PC-9 (cell line): Measurements from ENCODE around the gene ZBTB18. TPM values are rescaled to one million over a fixed set of nuclear protein-coding genes. Genes with fewer than 3 reads are reported as not detected.

Experiments
- BruUV-seq: library from RNA; stranded (reverse); fragments of 400-500 nt; replicated peaks from 2 replicates; lab custom pipeline; 2021; lab: Mats Ljungman, UMichigan
- CTCF ChIA-PET: fragments of 300-600 bp; sonication (Branson Sonifier 250); formaldehyde crosslinking; loops from one replicate; lab custom pipeline; 2022; ENCODE audit warnings: antibody characterized with exemption; lab: Charles Lee
- POLR2A ChIA-PET: fragments of 300-600 bp; sonication (Branson Sonifier 250); formaldehyde crosslinking; loops from one replicate; lab custom pipeline; 2022; ENCODE audit warnings: antibody characterized with exemption; ENCODE audit not compliant: unreplicated experiment; lab: Charles Lee
- DNase-seq, 2 experiments: peaks; one replicate each; pipeline versions ENCODE4 v3.0.0 to v3.0.0-alpha.2; 2015 to 2022; ENCODE audit warnings: mixed read lengths in 1 of 2
- H2AFZ ChIP-seq: fragments of 200-600 bp; sonication (generic); 2 replicates; pipeline ENCODE4 v1.8.1; 2017; ENCODE audit warnings: antibody characterized with exemption
- H3F3A ChIP-seq: fragments of 200-600 bp; sonication (generic); 2 replicates; pipeline ENCODE4 v1.8.1; 2017; ENCODE audit warnings: antibody characterized with exemption, mild to moderate bottlenecking, low read depth; ENCODE audit not compliant: insufficient read depth
- H3K27ac ChIP-seq: fragments of 200-600 bp; sonication (generic); 2 replicates; pipeline ENCODE4 v1.6.1; 2016; ENCODE audit warnings: mixed run types
- H3K27me3 ChIP-seq: fragments of 200-600 bp; sonication (generic); 2 replicates; pipeline ENCODE4 v1.6.1; 2016; ENCODE audit warnings: low read depth, mixed run types; ENCODE audit not compliant: insufficient read depth
- H3K36me3 ChIP-seq: fragments of 200-600 bp; sonication (generic); 2 replicates; pipeline ENCODE4 v1.6.1; 2016; ENCODE audit warnings: low read depth, mixed run types
- H3K4me1 ChIP-seq: fragments of 200-600 bp; sonication (generic); replicated peaks from 2 replicates; pipeline ENCODE4 v1.6.1; 2016; ENCODE audit warnings: mixed run types; ENCODE audit not compliant: insufficient read depth
- H3K4me2 ChIP-seq: fragments of 200-600 bp; sonication (generic); 2 replicates; pipeline ENCODE4 v1.6.1; 2017; ENCODE audit warnings: mixed run types
- H3K4me3 ChIP-seq: fragments of 200-600 bp; sonication (generic); 2 replicates; pipeline ENCODE4 v1.6.1; 2016; ENCODE audit warnings: mixed run types
- H3K79me2 ChIP-seq: fragments of 200-600 bp; sonication (generic); 2 replicates; pipeline ENCODE4 v1.6.1; 2017; ENCODE audit warnings: low read depth, mixed run types
- H3K9me2 ChIP-seq: fragments of 200-600 bp; sonication (generic); 2 replicates; pipeline ENCODE4 v1.8.1; 2017; ENCODE audit warnings: mild to moderate bottlenecking; ENCODE audit not compliant: insufficient read depth
- H3K9me3 ChIP-seq: fragments of 200-600 bp; sonication (generic); 2 replicates; pipeline ENCODE4 v1.8.1; 2016; ENCODE audit warnings: low read depth; ENCODE audit not compliant: insufficient read depth
- H4K20me1 ChIP-seq: fragments of 200-600 bp; sonication (generic); 2 replicates; pipeline ENCODE4 v1.8.1; 2017; ENCODE audit not compliant: insufficient read depth
- CTCF ChIP-seq: fragments of 200-600 bp; sonication (generic); conservative IDR thresholded peaks from 2 replicates; pipeline ENCODE4 v1.6.1; 2017; ENCODE audit warnings: mixed run types, antibody characterized with exemption, mild to moderate bottlenecking, moderate library complexity
- EZH2 ChIP-seq: fragments of 200-600 bp; sonication (generic); IDR thresholded peaks from 2 replicates; pipeline ENCODE4 v1.8.0; 2017; ENCODE audit warnings: antibody characterized with exemption, low read depth
- intact Hi-C: fragments of 100-400 bp; cut with micrococcal nuclease; formaldehyde crosslinking; loops from one replicate; pipeline ENCODE4 v1.10.0; 2022; ENCODE audit not compliant: unreplicated experiment
- total RNA-seq: library from RNA; stranded (reverse); gene quantifications from 2 replicates; pipeline ENCODE4 v1.2.3, GENCODE V29; 2021

Gene ZBTB18
- total RNA-seq, 1 experiment from 2014 or later: 20.7 TPM

- Histone ChIP-seq H3K9me2 (no peaks in the 10 kb centered on the region; the same call in 1 of the 2 replicates), H3K27me3 (no peaks in the 10 kb centered on the region), H3K4me3 (no peak overlapping the region), H4K20me1 (no peaks in the 10 kb centered on the region), H3F3A (no peaks in the 10 kb centered on the region), H3K36me3 (no peaks in the 10 kb centered on the region), H3K4me2 (no peak overlapping the region), H3K9me3 (no peaks in the 10 kb centered on the region), H3K79me2 (no peaks in the 10 kb centered on the region), H3K27ac (no peak overlapping the region), H2AFZ (no peak overlapping the region), H3K4me1 (no peaks in the 10 kb centered on the region)
- TF ChIP-seq EZH2 (no peak), CTCF (no peak)
- intact Hi-C loops: no loop called here
- no TSS peak for BruUV-seq
- ChIA-PET CTCF (no interaction called here), POLR2A (no interaction called here)
- DNase-seq: no peak
Measured at GRCh38 chr1:244092293-244092963, 41.3 kb downstream of the ZBTB18 start.

- no peak for TF ChIP-seq CTCF
- TF ChIP-seq EZH2: no peak
- Histone ChIP-seq H3K9me2 (no peaks in the 10 kb centered on the region; the same call in 1 of the 2 replicates), H3K36me3 (no peaks in the 10 kb centered on the region), H3K9me3 (no peaks in the 10 kb centered on the region), H3K4me3 (no peak overlapping the region), H3K4me1 (no peaks in the 10 kb centered on the region), H2AFZ (no peak overlapping the region), H3K79me2 (no peaks in the 10 kb centered on the region), H3K4me2 (no peak overlapping the region), H4K20me1 (no peaks in the 10 kb centered on the region), H3K27ac (no peak overlapping the region), H3K27me3 (no peaks in the 10 kb centered on the region), H3F3A (no peaks in the 10 kb centered on the region)
- POLR2A ChIA-PET: no interaction called here
- BruUV-seq: no TSS peak
- no peak for DNase-seq
- CTCF ChIA-PET: no interaction called here
- intact Hi-C loops: no loop called here
Measured at GRCh38 chr1:244092964-244093638, 42.0 kb downstream of the ZBTB18 start.

DNA sequence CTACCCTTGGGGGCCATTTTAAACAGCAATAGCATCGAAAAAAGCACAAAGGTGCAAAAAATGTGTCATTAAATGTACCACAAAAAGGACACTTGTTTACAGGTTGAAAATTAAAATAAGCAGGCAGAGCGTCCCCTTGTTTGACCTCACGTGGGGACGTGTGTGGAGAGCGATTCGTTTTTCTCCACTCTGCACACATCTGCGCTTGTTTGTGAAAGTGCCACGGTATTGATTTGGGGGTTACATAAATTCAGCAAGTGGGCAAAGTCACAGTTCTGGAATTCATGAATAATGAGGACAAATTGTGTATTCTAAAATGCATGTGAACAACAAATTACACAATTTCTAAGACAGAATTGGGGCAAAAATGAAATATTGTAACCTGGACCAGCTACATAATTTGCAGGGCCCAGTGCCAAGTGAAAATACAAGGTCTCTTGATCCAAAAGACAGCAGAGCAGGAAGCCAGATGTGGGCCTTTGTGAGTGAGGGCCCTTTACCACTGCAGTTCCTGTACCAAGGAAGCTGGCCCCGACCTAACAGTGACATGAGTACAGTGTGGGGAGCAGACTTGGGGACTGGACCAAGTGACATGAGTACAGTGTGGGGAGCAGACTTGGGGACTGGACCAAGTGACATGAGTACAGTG, 43.9 kb downstream of the ZBTB18 start:
- Histone ChIP-seq H2AFZ (no peak overlapping the region), H3K36me3 (no peaks in the 10 kb centered on the region), H4K20me1 (no peaks in the 10 kb centered on the region), H3K9me2 (no peaks in the 10 kb centered on the region; the same call in 1 of the 2 replicates), H3K27me3 (no peaks in the 10 kb centered on the region), H3K4me1 (no peaks in the 10 kb centered on the region), H3K27ac (no peak overlapping the region), H3K9me3 (no peaks in the 10 kb centered on the region), H3K4me3 (no peak overlapping the region), H3K4me2 (no peak overlapping the region), H3F3A (no peaks in the 10 kb centered on the region), H3K79me2 (no peaks in the 10 kb centered on the region)
- no peak for DNase-seq
- ChIA-PET POLR2A (no interaction called here), CTCF (no interaction called here)
- no peak for TF ChIP-seq EZH2
- no peak for TF ChIP-seq CTCF
- no TSS peak for BruUV-seq
- intact Hi-C loops: no loop called here
